Activated CD4-positive, alpha-beta T cell treated with anti-CD3 and anti-CD28 coated beads for 24 hours (primary cell): ENCODE measurements around the gene GAP43.

Source experiments
- DNase-seq, 2 donors: peaks; one replicate each; pipeline ENCODE4 v3.0.0-alpha.2; 2020; ENCODE audit warnings: low read depth in 2 of 2

Gene GAP43

GRCh38 chr3:115760716-115761115 is 137.4 kb downstream of the GAP43 start:
- no peak for DNase-seq

GRCh38 chr3:115761927-115762305 is 138.6 kb downstream of the GAP43 start:
- no peak for DNase-seq

DNA sequence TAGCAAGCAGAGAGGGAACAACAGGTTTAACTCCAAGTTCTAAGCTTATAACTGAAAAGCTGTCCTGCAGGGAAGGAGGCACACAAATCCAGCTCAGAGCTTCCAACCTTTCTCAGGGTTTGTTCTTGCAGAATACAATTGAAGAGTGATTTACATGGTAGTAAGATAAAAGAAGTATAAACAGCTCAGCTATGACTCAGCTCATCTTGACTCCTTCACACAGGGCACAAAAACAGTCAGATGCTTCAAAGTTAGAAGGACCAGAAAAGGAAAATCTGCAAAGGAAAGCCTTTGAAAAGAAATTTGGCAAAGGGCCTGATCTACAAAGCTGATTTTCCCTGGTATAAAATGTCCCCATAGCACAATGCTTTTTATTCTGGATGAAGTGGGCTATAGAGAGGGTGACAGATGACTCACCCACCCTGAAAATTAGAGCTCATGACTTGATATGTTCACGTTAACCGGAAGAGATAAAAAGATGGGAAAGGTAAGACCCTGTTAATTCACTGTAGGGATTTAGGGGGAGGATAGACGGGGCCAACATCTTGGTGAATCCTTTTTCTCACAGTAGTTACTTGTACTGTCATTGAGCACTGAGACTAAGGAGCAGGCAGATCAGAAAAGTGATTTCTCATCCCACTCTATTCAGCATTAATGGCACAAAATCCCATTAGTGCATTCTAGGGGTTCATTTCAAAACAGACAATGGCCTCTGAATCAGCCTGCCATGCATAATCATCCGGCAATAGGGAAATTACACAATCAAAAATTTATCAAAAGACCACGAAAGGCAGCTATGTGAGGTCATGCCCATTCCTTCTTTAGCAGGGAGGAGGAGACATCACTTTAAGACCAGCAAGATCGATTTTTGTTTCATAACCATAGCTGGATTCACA is 143.5 kb downstream of the GAP43 start:
- no peak for DNase-seq

GRCh38 chr3:115768661-115769060 is 145.4 kb downstream of the GAP43 start:
- DNase-seq, result no peak
